ENCODE measurements around the gene BATF2.
"Not testable (repeated sequence)": the region's sequence is repeated elsewhere in the genome, so short reads cannot be mapped to it uniquely, and the experiment has no call there.

BATF2 gene

GRCh38 chr11:65013130-65013887 lies 16.5 kb upstream of the BATF2 start:
- peak; percentile 82 for DNase-seq

- DNase-seq: no peak
Observed at GRCh38 chr11:65008873-65009272, 12.1 kb upstream of the BATF2 start.

GRCh38 chr11:65008016-65008415 lies 11.2 kb upstream of the BATF2 start:
- DNase-seq: no peak

DNA sequence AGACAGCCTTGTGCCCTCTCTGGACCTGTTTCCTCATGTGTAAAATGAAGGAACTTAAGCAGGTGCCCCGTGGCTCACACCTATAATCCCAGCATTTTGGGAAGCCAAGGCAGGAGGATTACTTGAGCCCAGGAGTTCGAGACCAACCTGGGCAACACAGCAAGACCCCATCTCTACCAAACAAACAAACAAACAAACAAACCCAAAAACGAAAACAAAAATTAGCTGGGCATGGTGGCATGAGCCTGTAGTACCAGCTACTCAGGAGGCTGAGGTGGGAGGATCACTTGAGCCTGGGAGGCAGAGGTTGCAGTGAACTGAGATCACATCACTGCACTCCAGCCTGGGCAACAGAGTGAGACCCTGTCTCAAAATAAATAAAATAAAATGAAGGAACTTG lies 7.2 kb upstream of the BATF2 start:
- not testable (repeated sequence) for DNase-seq

DNA sequence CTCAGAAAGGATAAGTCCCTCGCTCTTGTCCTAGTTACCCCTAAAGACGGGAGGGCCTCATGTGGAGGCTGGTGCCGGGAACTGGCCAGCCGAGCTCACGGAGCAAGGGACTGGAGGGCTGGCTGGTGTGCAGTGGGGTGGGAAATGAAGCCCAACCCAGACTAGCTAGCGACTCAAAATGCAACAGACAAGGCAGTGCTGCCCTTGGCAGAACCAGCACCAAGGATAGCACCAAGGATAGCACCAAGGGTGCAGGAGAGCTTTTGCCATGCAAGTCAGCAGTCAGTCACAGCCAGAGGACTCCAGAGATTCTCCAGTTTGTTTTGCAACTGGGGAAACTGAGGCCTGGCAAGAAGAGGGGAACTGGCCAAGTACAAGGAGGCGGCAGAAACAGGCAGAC lies 6.5 kb upstream of the BATF2 start:
- no peak for DNase-seq

DNA sequence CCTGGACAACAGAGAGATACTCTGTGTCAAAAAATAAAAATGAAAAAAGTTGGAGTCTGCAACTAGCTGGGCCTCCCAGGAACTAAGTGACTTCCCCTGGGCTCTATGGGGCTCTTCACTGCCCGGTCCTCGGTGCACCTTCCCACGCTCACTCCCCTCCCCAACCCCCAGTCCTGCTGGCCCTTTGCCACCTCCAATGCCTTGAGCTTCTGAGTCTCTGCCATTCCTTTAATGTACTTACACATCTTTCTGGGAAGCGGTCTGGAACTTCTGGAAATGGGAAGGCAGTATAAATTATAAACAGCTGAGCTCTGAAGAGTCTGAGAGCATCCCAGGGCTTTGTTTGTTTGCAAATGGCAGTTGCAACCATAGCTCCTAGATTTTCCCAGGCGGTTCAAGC lies 5.9 kb upstream of the BATF2 start:
- no peak for DNase-seq

DNA sequence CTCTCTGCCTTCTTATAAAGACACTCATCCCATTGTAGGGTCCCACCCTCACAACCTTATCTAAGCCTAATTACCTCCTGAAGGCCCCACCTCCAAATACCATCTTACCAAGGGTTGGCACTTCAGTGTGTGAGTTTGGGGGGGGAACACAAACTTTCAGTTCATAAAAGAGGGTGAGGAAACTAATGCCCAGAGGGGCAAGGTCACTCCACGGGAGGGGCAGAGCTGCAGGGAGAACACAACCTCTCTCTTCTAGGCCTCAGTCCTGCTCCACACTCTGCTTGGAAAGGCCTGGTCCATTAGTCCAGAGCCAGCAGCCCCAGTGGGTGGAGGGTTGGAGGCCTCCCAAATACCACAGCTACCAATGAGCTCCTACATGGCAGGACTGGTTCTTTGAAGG lies 2.7 kb upstream of the BATF2 start:
- DNase-seq: no peak

GRCh38 chr11:64998690-64999431 lies 2.1 kb upstream of the BATF2 start:
- no peak for DNase-seq

DNA sequence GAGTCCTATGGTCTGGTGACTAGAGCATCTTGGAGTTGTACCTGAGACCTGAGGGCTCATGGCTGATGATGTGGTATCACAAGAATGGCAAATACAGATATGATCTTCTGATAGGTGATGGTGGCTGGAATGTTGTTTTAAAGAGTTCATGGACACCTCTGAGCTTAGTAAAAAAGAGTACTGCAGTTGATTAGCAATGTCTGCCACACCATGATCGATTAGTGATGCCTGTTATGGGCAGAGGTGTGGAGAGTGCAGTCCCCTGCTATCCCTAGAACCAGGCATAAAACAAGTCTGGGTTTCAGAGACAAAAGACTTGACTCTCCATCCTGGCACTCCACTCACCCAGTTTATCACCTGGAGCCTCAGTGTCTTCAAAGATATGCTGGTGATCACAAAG lies 1.4 kb upstream of the BATF2 start:
- DNase-seq: peak; percentile 6

- no peak for DNase-seq
Observed at GRCh38 chr11:64996327-64996709, 453 bp downstream of the BATF2 start.

GRCh38 chr11:64994318-64994717 lies 2.5 kb downstream of the BATF2 start:
- DNase-seq: no peak

DNA sequence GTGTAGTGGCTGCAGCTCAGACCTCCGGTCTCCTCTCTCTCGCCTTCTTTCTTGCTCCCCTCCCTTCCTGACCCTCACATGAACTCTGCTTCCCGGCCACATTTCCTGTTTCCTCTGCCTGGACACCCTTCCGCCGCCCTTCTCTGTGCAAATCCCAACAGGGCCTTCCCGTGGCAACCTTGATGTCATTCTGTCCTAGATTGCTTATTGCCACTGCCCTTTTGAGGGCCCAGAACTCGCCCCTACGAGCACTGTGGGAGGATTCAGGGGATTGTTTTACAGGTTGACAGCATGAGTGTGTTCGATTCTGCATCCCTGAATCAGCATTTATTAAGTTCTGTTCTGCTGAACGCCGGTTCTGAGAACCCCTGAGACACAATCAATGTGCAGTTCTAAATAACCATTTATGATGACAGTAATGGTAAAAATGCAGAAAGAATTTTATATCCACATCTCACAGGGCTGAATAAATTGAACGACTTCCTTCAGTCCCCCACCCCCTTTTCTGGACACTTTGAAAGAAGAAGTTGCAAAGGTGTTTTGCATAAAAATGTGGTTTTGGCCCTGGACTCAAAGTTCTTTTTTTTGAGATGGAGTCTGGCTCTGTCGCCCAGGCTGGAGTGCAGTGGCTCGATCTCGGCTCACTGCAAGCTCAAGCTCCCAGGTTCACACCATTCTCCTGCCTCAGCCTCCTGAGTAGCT lies 6.4 kb downstream of the BATF2 start:
- no peak for DNase-seq

DNA sequence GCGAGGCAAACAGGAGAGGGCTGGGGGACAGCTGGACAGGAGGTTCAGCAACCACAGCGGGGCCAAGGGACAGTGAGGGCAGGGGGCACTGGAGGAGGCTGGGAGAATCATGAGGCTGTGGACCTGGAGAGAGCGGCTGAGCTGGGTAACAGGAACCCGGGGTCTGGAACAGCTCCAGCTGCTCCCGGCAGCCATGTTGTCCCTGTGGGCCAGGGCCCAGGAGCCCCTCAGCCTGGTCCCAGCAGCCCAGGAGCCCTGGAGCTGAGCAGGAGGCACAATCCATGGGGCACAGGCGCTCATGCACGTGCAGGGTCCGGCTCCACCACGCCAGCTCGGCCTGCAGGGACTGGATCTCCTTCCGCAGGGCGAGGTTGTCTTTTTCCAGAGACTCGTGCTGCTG lies 7.4 kb downstream of the BATF2 start:
- DNase-seq: no peak

- DNase-seq: no peak
Observed at GRCh38 chr11:64987998-64988854, 8.5 kb downstream of the BATF2 start.

DNA sequence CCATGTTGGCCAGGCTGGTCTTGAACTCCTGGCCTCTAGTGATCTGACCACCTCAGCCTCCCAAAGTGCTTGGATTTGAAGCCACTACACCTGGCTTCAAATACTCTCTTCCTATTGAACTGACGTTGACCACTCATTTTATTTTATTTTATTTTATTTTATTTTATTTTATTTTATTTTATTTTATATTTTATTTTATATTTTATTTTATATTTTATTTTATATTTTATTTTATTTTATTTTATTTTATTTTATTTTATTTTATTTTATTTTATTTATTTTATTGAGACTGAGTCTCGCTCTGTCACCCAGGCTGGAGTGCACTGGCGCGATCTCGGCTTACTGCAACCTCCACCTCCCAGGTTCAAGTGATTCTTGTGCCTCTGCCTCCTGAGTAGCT lies 13.4 kb downstream of the BATF2 start:
- DNase-seq: not testable (repeated sequence)

GRCh38 chr11:64976651-64977050 lies 20.1 kb downstream of the BATF2 start:
- DNase-seq: no peak

GRCh38 chr11:64974124-64974523 lies 22.6 kb downstream of the BATF2 start:
- DNase-seq: no peak

DNA sequence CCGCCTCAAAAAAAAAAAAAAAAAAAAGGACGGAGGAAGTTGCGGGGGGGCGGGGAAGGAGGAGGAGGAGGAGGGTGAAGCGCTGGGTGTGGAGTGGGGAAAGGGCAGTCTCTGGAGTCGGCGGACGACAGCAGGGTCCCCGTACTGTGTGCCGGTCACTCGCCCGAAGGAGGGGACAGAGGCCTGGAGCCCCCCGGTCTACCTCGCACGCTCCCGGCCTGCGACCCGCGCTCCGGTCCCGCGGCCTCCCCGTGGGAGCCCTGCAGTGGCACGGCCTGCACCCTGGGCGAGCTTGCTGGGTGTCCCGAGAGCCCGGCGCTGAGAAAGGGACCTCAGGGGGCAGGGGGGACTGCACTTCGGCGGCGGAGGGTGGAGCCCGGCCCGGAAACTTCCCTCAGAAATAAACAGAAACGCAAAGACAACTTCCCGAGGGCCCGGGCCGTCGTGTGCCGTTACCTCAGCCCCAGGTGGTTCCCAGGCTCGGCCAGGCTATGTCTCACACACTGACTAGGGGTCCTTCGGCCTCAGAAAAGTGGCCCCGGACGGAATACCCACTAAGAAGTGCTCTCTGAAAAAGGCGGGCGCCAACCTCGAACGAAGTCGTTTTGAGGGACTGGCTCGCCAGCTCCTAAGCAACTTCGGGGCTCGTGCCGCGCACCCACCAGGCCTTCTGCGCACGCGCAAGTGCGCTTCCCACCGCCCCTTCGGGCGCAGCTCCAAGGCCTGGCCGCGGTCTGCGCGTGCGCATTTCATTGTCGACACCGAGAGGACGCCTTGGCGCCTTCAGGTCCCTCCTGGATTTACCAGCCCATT lies 25.1 kb downstream of the BATF2 start, which contains the start of gene MAJIN:
Gene MAJIN, minus strand, starts transcription at position 688 of the 813 bp plus-strand sequence. CDS start 12,703 bp downstream, outside the sequence.
- peak; percentile 24 for DNase-seq

GRCh38 chr11:64970731-64971151 lies 26.0 kb downstream of the BATF2 start:
- DNase-seq: no peak

DNA sequence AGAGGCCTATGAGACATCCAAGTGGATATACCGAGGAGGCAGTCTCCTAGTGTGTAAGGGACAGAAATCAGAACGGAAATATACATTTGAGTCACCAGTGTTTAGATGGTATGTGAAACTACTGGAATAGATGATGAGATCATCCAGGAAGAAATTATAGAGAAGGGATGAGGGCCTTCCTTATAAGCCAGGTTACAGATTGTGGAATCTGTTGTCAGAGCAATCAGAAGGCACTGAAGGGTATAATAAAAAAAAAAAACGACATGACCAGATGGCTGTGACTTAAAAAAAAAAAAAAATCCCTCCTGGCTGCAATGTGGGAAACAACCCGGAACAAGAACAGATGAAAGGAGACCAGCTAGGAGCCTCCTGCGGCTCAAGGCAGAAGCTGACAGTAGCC lies 27.6 kb downstream of the BATF2 start:
- no peak for DNase-seq

DNA sequence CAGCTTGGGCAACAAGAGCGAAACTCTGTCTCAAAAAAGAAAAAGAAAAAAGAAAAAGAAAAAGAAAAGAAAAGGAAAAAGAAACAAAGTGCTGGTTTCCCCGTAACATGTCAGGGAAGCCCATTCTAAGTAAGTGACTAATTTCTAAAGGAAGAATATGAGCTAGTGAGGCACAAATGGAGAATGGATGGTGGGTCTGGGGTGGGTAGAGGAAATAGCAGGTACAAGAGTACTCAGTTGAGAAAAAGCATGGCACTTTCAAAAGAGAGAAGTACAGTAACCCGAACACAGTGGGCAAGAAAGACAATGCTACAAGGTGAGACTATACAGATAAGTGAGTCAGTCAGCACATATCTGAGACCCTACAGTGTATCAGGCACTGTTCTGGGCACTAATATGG lies 29.4 kb downstream of the BATF2 start:
- no peak for DNase-seq

DNA sequence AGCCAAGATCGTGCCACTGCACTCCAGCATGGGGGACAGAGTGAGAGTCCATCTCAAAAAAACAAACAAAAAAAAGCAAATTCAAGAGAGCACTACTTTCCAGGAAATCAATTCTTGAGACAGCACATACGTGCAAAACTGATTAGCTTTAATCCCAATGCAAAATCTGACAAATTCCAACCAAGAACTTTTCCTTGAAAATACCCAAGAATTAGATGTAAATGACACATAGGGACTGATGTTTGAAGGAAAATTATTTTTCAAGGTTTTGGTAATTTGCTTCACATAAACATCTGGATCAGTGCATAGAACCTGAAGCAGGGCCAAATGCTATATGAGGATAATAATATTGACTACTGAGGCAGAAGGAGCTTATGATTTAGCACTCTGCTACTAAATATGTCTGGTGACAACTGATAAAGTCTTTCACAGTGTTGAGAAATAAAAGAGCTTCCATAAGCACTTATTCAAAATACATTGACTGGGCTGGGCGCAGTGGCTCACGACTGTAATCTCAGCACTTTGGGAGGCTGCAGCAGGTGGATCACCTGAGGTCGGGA lies 33.6 kb downstream of the BATF2 start:
- no peak for DNase-seq

Data from NCI-H510A treated with DMSO at 0.1 percent for 48 hours (cell line).